SH-SY5Y (cell line): ENCODE data around the gene OR5V1.

ENCODE experiments used
- GATA2 ChIP-seq: IDR thresholded peaks from 2 replicates; pipeline ENCODE4 v1.6.1; 2011; ENCODE audit warnings: mild to moderate bottlenecking, low read depth, low read length
- GATA3 ChIP-seq: IDR thresholded peaks from 2 replicates; pipeline ENCODE4 v1.6.1; 2011; ENCODE audit warnings: low read depth, mild to moderate bottlenecking, low read length, moderate library complexity

The OR5V1 gene

GRCh38 chr6:29368765-29369164, at the start of gene OR5V1:
TSS of gene OR5V1 (minus strand) at chr6:29368865. CDS start at chr6:29356195, 12,670 bp downstream.
- TF ChIP-seq GATA2 (no peak), GATA3 (no peak)

GRCh38 chr6:29414588-29414987, 45.9 kb upstream of the OR5V1 start, which contains the start of gene OR12D1:
TSS of gene OR12D1 (plus strand) at chr6:29414928.
- TF ChIP-seq GATA2 (no peak), GATA3 (no peak)

GRCh38 chr6:29403801-29404200, 35.1 kb upstream of the OR5V1 start:
- no peak for TF ChIP-seq GATA3
- no peak for TF ChIP-seq GATA2

GRCh38 chr6:29399525-29399924, 30.9 kb upstream of the OR5V1 start:
- TF ChIP-seq GATA3 (no peak), GATA2 (no peak)

DNA sequence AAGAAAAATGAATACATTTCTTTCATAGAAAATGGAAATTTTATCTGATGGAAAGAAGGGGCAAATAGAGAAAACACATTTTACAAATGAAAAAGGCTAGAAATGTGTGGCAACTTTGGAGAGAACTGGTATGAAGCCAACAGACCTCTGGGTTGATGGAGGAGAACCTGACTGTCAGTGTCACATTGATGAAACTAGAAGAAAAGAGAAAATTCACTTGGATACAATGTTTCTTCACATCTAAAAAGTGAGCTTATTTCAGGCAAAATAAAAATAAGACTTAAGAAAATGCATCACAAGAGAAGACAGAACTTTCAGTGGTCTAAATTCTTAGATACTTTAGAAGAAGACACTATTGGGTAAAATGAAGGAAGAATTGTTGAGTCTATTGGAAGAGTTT, 26.7 kb upstream of the OR5V1 start, which contains the start of gene OR12D2:
Gene OR12D2, plus strand, starts transcription at position 301 of the 400 bp plus-strand sequence. CDS start 1,069 bp downstream, outside the sequence.
- TF ChIP-seq GATA3 (no peak), GATA2 (no peak)

- TF ChIP-seq GATA3: no peak
- TF ChIP-seq GATA2: no peak
Observed at GRCh38 chr6:29388533-29388932, 19.9 kb upstream of the OR5V1 start.

GRCh38 chr6:29376003-29376402, 7.3 kb upstream of the OR5V1 start:
- TF ChIP-seq GATA3 (no peak), GATA2 (no peak)

- TF ChIP-seq GATA2 (no peak), GATA3 (no peak)
Observed at GRCh38 chr6:29375191-29375590, 6.5 kb upstream of the OR5V1 start, which contains the start of gene OR12D3. TSS of gene OR12D3 (minus strand) at chr6:29375291. CDS start at chr6:29375287, 4 bp downstream.

- TF ChIP-seq GATA2 (no peak), GATA3 (no peak)
Observed at GRCh38 chr6:29355603-29356002, 13.1 kb downstream of the OR5V1 start.

- TF ChIP-seq GATA2 (no peak), GATA3 (no peak)
Observed at GRCh38 chr6:29354980-29355379, 13.7 kb downstream of the OR5V1 start.

DNA sequence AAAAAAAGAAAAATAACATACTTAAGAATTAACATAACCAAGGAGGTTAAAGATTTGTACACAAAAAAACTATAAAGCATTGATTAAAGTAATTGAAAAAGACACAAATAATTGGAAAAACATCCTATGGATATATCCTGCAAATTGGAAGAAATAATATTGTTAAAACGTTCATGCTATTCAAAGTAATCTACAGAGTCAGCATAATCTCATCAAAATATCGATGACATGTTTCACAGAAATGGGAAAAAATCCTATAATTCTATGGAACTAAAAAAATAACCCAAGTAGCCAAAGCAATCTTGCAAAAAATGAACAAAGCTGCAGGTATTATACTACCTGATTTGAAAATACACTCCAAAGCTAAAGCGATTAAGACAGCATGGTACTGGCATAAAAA, 23.3 kb downstream of the OR5V1 start:
- no peak for TF ChIP-seq GATA3
- TF ChIP-seq GATA2: no peak

DNA sequence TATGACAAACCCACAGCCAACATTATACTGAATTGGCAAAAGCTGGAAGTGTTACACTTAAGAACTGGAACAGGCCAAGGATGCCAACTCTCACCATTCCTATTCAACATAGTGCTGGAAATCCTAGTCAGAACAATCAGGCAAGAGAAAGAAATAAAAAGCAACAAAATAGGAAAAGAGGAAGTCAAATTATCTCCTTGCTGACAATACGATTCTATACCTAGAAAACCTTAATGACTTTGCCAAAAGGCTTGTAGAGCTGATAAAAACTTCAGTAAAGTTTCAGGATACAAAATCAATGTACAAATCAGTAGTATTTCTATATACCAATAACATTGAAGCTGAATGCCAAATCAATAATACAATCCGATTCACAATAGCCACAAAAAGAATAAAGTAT, 32.4 kb downstream of the OR5V1 start:
- TF ChIP-seq GATA2: no peak
- no peak for TF ChIP-seq GATA3

GRCh38 chr6:29332676-29333075, 36.0 kb downstream of the OR5V1 start:
- no peak for TF ChIP-seq GATA3
- TF ChIP-seq GATA2: no peak

GRCh38 chr6:29325777-29326176, 42.9 kb downstream of the OR5V1 start:
- TF ChIP-seq GATA2 (no peak), GATA3 (no peak)

GRCh38 chr6:29319931-29320330, 48.7 kb downstream of the OR5V1 start:
- TF ChIP-seq GATA2 (no peak), GATA3 (no peak)
